ENCODE results near the gene GKN1. TPM values are rescaled to one million over a fixed set of nuclear protein-coding genes. Genes with fewer than 3 reads are reported as not detected.
A peak's percentile ranks its signal among the peaks of the same experiment; 100 is the strongest.

Gene GKN1
- total RNA-seq, 1 donor from 2014 or later: not detected

DNA sequence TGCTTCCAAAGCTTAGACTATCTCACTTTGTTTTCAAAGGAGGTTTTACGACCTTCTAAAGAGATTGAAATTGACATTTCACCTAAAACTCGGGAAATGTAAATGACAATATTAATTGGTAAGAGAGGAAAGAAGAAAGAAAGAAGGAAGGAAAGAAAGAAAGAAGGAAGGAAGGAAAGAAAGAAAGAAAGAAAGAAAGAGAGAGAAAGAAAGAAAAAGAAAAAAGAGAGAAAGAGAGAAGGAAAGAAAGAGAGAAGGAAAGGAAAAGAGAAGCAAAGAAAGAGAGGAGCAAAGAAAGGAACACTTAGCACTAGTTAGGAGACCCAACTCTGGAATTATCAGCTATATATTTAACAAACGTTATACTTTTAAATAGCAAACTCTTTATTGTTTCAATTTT is 3.7 kb downstream of the GKN1 start:
- DNase-seq (no peak), ATAC-seq (no peak)
- no peak overlapping the region for H3K4me3 ChIP-seq
- H3K9me3 ChIP-seq: no peaks in the 10 kb centered on the region
- H3K27me3 ChIP-seq (ENCODE audit: low read depth): no peaks in the 10 kb centered on the region
- no peaks in the 10 kb centered on the region for H3K36me3 ChIP-seq
- intact Hi-C loops (cut with DNase I): no loop called here
- no peaks in the 10 kb centered on the region for H3K4me1 ChIP-seq
- no peak overlapping the region for H3K27ac ChIP-seq
- TF ChIP-seq, protein P1, sequence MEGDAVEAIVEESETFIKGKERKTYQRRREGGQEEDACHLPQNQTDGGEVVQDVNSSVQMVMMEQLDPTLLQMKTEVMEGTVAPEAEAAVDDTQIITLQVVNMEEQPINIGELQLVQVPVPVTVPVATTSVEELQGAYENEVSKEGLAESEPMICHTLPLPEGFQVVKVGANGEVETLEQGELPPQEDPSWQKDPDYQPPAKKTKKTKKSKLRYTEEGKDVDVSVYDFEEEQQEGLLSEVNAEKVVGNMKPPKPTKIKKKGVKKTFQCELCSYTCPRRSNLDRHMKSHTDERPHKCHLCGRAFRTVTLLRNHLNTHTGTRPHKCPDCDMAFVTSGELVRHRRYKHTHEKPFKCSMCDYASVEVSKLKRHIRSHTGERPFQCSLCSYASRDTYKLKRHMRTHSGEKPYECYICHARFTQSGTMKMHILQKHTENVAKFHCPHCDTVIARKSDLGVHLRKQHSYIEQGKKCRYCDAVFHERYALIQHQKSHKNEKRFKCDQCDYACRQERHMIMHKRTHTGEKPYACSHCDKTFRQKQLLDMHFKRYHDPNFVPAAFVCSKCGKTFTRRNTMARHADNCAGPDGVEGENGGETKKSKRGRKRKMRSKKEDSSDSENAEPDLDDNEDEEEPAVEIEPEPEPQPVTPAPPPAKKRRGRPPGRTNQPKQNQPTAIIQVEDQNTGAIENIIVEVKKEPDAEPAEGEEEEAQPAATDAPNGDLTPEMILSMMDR (IDR thresholded peaks at IDR 0.05): no peak

DNA sequence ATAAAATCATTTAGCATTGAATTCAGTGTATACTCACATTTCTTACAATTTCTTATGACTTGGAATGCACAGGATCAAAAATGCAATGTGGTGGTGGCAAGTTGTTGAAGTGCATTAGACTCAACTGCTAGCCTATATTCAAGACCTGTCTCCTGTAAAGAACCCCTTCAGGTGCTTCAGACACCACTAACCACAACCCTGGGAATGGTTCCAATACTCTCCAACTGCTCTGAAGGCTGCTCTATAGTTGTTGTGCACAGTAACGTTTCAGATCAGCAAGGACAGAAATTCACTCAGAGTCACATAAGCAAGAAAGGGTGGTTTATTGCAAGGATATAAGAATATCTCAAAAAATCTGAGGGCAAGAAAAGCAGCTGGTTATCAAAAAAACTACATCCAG is 6.5 kb downstream of the GKN1 start:
- no peak overlapping the region for H3K4me3 ChIP-seq
- TF ChIP-seq, protein P1 (IDR thresholded peaks at IDR 0.05): no peak
- H3K9me3 ChIP-seq: no peaks in the 10 kb centered on the region
- H3K27me3 ChIP-seq (ENCODE audit: low read depth): no peaks in the 10 kb centered on the region
- ATAC-seq (peak in 1 of 2 donors; percentile 58), DNase-seq (no peak)
- no peaks in the 10 kb centered on the region for H3K36me3 ChIP-seq
- H3K27ac ChIP-seq: no peak overlapping the region
- intact Hi-C loops (cut with DNase I): no loop called here
- no peaks in the 10 kb centered on the region for H3K4me1 ChIP-seq

DNA sequence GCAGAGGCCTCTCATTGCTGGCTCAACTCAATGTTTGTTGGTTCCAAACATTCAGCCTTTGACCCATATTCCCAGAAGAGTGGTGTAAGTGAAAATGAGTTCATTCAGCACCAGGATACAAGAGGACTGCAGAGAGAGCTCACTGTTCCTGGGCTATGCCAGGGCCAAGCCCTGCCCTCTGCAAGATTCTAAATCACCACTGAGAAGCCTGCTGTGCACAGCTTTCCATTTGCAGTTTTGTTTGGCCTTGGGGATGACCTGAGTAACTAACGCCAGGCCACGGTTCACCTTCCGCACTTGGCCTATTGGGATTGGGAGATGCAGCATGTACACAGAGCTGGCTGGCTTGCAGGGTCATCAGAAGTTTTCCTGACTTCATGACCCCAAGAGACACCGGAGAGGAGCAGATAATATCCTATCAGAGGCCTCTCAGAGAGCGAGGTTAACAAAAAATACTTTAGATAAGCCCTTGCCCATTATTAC is 12.6 kb downstream of the GKN1 start:
- DNase-seq: no peak
- H3K4me1 ChIP-seq: no peaks in the 10 kb centered on the region
- intact Hi-C loops (cut with DNase I): no loop called here
- no peaks in the 10 kb centered on the region for H3K27me3 ChIP-seq (ENCODE audit: low read depth)
- H3K27ac ChIP-seq: no peak overlapping the region
- no peaks in the 10 kb centered on the region for H3K36me3 ChIP-seq
- ATAC-seq: peak in 1 of 2 donors; percentile 11
- H3K4me3 ChIP-seq: no peak overlapping the region
- TF ChIP-seq, protein P1 (IDR thresholded peaks at IDR 0.05): no peak
- no peaks in the 10 kb centered on the region for H3K9me3 ChIP-seq

DNA sequence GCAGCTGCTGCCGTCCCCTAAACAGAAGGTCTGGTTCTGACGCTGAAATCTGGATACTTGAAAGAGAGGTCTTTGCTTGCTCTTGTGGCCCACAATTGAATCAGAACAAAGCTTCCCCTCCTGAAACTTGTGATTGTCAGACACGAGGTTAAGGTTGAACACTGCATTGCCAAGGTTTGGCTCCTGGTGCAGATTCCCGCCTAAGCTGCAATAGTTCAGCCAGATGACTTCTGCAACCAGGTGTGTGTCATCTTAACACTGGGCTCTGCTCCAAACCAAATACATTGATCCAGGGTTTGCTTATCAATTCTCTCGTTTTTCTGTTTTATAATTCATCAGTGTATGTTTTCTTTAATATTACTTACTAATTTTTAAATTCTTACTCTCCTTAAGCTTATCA is 14.6 kb downstream of the GKN1 start:
- intact Hi-C loops (cut with DNase I): no loop called here
- ATAC-seq (no peak), DNase-seq (no peak)
- Histone ChIP-seq H3K4me1 (no peaks in the 10 kb centered on the region), H3K27ac (no peak overlapping the region), H3K27me3 (ENCODE audit: low read depth) (no peaks in the 10 kb centered on the region), H3K9me3 (no peaks in the 10 kb centered on the region), H3K36me3 (no peaks in the 10 kb centered on the region), H3K4me3 (no peak overlapping the region)
- TF ChIP-seq, protein P1 (IDR thresholded peaks at IDR 0.05): no peak

DNA sequence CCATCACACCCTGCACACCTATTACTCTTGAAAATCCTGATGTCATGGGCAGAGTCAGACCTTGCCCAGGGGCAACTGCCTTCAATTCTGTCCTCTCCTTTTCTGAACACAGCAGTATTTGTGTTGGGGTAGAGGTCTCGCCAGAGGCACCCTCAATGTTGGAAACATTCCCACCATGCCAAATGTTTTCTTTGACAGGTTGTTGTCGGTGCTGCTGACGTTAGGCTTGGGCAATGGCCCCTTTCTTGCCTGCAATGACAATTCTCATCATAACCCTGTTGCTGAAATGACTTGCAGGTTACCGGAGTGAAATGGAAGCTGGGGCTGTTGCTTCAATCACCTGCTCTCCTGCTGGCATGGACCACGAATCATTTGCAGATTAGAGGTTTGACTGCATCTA is 17.9 kb downstream of the GKN1 start:
- H3K27ac ChIP-seq: no peak overlapping the region
- no peak for DNase-seq

More for the DNA sequence above, 17.9 kb downstream of the GKN1 start:
- Histone ChIP-seq H3K4me1 (no peaks in the 10 kb centered on the region), H3K4me3 (no peak overlapping the region), H3K9me3 (no peaks in the 10 kb centered on the region), H3K36me3 (no peaks in the 10 kb centered on the region), H3K27me3 (ENCODE audit: low read depth) (no peaks in the 10 kb centered on the region)
- TF ChIP-seq, protein P1 (IDR thresholded peaks at IDR 0.05): no peak
- intact Hi-C loops (cut with DNase I): no loop called here
- ATAC-seq: no peak

All from lower lobe of right lung (tissue), 2 donors.